Ishikawa (cell line): ENCODE results near the gene KCTD6.
A peak's percentile ranks its signal among the peaks of the same experiment; 100 is the strongest.

Experiments used
- CEBPB ChIP-seq: IDR thresholded peaks from 2 replicates; pipeline ENCODE4 v1.6.1; 2012
- CREB1 ChIP-seq: IDR thresholded peaks from 2 replicates; pipeline ENCODE4 v1.6.1; 2012; ENCODE audit warnings: low read depth
- NFIC ChIP-seq: IDR thresholded peaks from 2 replicates; pipeline ENCODE4 v1.6.1; 2012
- TAF1 ChIP-seq: IDR thresholded peaks from 2 replicates; pipeline ENCODE4 v1.6.1; 2012; ENCODE audit warnings: low read depth, mild to moderate bottlenecking
- YY1 ChIP-seq: IDR thresholded peaks from 2 replicates; pipeline ENCODE4 v1.6.1; 2012; ENCODE audit warnings: low read depth
- TF ChIP-seq, protein P1 (sequence below): IDR thresholded peaks from 2 replicates; pipeline ENCODE4 v1.6.1; 2012; ENCODE audit warnings: low read depth, mild to moderate bottlenecking
- TF ChIP-seq, protein P2 (sequence below): IDR thresholded peaks from 2 replicates; pipeline ENCODE4 v1.6.1; 2012

DNA sequence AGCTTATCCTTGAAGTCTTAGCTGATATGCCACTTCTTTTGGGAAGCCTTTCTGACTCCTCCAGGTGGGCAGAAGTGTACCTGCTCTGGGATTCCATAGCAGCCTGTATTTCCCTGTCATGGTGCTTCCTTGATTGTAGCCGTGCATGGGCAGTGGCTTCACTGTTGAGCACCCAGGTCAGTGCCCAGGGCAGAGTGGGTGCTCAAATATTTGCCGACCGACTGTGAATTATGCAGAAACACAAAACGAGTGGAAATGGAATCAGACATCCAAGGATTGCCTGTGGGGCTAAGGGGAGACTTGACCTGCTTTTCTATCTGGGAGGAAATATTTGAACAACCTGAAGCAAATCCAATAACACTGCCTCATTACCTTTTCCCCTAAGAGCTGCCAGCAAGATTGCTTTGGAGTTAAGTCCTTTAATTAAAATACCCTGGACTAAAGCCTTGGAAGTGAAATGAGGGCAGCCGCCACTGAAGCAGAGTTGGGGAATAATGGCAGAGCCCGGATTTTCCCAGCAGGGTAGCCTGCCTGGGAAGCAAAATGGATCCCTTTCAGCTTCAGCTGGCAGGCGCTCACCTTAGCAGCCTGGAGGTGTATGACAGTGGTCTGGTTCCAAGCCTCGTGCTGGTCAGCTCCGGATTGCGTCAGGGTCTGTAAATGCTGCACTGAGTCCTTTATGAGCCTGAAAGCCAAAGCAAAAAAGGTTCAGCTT, 30.2 kb downstream of the KCTD6 start:
- TF ChIP-seq CEBPB (peak; percentile 46; the same call in 1 of the 2 replicates), TAF1 (no peak), YY1 (no peak), CREB1 (no peak), NFIC (no peak)
- TF ChIP-seq, protein P1, sequence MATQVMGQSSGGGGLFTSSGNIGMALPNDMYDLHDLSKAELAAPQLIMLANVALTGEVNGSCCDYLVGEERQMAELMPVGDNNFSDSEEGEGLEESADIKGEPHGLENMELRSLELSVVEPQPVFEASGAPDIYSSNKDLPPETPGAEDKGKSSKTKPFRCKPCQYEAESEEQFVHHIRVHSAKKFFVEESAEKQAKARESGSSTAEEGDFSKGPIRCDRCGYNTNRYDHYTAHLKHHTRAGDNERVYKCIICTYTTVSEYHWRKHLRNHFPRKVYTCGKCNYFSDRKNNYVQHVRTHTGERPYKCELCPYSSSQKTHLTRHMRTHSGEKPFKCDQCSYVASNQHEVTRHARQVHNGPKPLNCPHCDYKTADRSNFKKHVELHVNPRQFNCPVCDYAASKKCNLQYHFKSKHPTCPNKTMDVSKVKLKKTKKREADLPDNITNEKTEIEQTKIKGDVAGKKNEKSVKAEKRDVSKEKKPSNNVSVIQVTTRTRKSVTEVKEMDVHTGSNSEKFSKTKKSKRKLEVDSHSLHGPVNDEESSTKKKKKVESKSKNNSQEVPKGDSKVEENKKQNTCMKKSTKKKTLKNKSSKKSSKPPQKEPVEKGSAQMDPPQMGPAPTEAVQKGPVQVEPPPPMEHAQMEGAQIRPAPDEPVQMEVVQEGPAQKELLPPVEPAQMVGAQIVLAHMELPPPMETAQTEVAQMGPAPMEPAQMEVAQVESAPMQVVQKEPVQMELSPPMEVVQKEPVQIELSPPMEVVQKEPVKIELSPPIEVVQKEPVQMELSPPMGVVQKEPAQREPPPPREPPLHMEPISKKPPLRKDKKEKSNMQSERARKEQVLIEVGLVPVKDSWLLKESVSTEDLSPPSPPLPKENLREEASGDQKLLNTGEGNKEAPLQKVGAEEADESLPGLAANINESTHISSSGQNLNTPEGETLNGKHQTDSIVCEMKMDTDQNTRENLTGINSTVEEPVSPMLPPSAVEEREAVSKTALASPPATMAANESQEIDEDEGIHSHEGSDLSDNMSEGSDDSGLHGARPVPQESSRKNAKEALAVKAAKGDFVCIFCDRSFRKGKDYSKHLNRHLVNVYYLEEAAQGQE: peak; percentile 58; the same call in 1 of the 2 replicates
- TF ChIP-seq, protein P2, sequence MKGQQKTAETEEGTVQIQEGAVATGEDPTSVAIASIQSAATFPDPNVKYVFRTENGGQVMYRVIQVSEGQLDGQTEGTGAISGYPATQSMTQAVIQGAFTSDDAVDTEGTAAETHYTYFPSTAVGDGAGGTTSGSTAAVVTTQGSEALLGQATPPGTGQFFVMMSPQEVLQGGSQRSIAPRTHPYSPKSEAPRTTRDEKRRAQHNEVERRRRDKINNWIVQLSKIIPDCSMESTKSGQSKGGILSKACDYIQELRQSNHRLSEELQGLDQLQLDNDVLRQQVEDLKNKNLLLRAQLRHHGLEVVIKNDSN: no peak
